ENCODE data around the gene TBC1D14. TPM values are rescaled to one million over a fixed set of nuclear protein-coding genes. Genes with fewer than 3 reads are reported as not detected.
A peak's percentile ranks its signal among the peaks of the same experiment; 100 is the strongest.

TBC1D14 gene
- total RNA-seq, 4 donors from 2014 or later: 44.8 to 67.7 (median 55.7) TPM

- DNase-seq: peak; percentile 77 to 92 (median 83)
- Histone ChIP-seq H3K27me3 (no peaks in the 10 kb centered on the region), H3K36me3 (no peaks in the 10 kb centered on the region), H3K9me3 (no peaks in the 10 kb centered on the region), H3K27ac (peak overlapping the region; percentile 81 to 95 (median 86)), H3K4me1 (peaks cover 17 to 61% (median 28%) of the 10 kb centered on the region in 4 donors), H3K4me3 (peak overlapping the region in 3 of 4 donors; percentile 15 to 18 (median 15))
- TF ChIP-seq, protein P1, sequence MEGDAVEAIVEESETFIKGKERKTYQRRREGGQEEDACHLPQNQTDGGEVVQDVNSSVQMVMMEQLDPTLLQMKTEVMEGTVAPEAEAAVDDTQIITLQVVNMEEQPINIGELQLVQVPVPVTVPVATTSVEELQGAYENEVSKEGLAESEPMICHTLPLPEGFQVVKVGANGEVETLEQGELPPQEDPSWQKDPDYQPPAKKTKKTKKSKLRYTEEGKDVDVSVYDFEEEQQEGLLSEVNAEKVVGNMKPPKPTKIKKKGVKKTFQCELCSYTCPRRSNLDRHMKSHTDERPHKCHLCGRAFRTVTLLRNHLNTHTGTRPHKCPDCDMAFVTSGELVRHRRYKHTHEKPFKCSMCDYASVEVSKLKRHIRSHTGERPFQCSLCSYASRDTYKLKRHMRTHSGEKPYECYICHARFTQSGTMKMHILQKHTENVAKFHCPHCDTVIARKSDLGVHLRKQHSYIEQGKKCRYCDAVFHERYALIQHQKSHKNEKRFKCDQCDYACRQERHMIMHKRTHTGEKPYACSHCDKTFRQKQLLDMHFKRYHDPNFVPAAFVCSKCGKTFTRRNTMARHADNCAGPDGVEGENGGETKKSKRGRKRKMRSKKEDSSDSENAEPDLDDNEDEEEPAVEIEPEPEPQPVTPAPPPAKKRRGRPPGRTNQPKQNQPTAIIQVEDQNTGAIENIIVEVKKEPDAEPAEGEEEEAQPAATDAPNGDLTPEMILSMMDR (IDR thresholded peaks at IDR 0.05): no peak
- TF ChIP-seq POLR2A (IDR thresholded peaks at IDR 0.05): no peak
Measured at GRCh38 chr4:6916587-6917460, 7.2 kb downstream of the TBC1D14 start.

DNA sequence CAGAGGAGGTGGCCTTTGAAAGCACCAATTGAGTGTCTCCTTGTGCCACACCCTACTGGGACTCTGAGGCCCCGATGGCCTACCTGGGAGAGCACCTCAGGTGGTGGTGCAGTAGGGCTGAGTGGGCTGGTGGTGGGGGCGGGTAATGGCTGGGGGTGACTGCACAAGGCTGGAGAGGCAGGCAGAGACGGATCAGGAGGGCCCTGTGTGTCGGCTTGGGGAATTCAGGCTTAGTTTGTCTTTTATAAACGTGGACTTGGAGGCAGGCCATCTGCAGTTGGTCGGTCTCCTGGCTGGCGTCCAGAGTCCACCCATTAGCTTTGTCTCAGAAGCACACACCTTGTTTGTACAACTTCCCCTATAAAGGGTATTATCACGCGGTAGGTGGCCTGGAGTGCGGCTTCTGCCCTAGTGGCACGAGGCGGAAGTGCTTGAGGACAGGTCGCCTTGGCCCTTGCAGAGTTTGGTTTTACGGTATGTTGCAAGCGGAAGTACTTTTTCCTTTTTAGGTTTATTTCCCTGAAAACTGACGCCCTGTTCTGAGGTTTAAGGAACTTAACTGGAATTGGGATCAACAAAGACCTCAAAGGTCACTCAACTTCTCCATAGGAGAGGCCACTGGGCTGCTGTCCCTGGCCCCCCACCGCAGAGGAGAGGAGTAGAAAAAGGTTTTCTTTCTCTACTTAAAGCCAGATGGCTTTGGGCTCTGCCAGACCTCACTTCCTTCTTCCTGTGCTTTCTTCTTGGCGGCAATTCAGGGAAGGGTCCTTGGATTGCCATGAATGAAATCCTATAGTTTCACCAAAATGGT lies 8.0 kb downstream of the TBC1D14 start:
- peak; percentile 83 to 95 (median 91) for DNase-seq
- Histone ChIP-seq H3K27ac (peak overlapping the region; percentile 81 to 95 (median 86)), H3K4me1 (peaks cover 17 to 61% (median 28%) of the 10 kb centered on the region in 4 donors), H3K36me3 (no peaks in the 10 kb centered on the region), H3K27me3 (no peaks in the 10 kb centered on the region), H3K9me3 (no peaks in the 10 kb centered on the region), H3K4me3 (peak overlapping the region in 2 of 4 donors; percentile 15 to 18)
- TF ChIP-seq, protein P1 (IDR thresholded peaks at IDR 0.05): peak; percentile 44 to 85 (median 72)
- peak in 1 of 2 donors; percentile 14 for TF ChIP-seq POLR2A (IDR thresholded peaks at IDR 0.05)

DNA sequence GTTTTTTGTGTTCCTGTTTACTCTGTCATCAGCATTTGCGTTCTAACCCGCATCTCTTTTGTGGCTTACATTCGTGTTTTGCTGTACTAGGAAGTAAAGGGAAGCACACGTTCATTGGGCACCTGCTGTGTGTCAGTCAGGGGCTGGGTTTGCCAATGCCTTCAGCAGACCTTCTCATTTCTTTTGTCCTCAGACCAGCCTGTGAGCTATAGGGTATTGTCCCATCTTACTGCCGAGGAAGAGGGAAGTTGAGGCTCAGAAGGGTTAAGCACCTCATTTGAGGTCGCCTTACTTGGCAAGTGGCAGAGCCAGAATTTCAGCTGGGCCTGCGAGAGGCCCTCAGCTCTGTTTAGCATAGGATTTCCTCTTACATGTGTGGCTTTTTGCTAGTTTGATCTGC lies 8.7 kb downstream of the TBC1D14 start:
- TF ChIP-seq, protein P1 (IDR thresholded peaks at IDR 0.05): no peak
- no peak for TF ChIP-seq POLR2A (IDR thresholded peaks at IDR 0.05)

GRCh38 chr4:6920171-6920570 lies 10.5 kb downstream of the TBC1D14 start:
- TF ChIP-seq, protein P1 (IDR thresholded peaks at IDR 0.05): no peak
- no peak for TF ChIP-seq POLR2A (IDR thresholded peaks at IDR 0.05)
- DNase-seq: no peak
- Histone ChIP-seq H3K9me3 (no peaks in the 10 kb centered on the region), H3K4me3 (no peak overlapping the region), H3K4me1 (peaks cover 17 to 54% (median 28%) of the 10 kb centered on the region in 4 donors), H3K36me3 (peaks cover 0 to 19% (median 0%) of the 10 kb centered on the region in 3 donors), H3K27ac (no peak overlapping the region), H3K27me3 (no peaks in the 10 kb centered on the region)

More for the DNA sequence above, 8.7 kb downstream of the TBC1D14 start:
- Histone ChIP-seq H3K36me3 (peaks cover 0 to 2% (median 0%) of the 10 kb centered on the region in 3 donors), H3K4me1 (peaks cover 17 to 61% (median 28%) of the 10 kb centered on the region in 4 donors), H3K27ac (peak overlapping the region; percentile 81 to 95 (median 86)), H3K27me3 (no peaks in the 10 kb centered on the region), H3K4me3 (no peak overlapping the region), H3K9me3 (no peaks in the 10 kb centered on the region)
- no peak for DNase-seq

DNA sequence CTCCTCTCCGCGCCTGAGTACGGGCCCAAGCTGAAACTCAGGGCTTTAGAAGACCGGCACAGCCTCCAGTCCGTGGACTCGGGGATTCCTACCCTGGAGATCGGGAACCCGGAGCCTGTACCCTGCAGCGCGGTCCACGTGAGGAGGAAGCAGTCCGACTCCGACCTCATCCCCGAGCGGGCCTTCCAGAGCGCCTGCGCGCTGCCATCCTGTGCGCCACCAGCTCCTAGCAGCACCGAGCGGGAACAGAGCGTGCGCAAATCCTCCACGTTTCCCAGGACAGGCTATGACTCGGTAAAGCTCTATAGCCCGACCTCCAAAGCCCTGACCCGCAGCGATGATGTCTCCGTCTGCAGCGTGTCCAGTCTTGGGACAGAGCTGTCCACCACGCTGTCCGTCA lies 13.9 kb downstream of the TBC1D14 start:
- no peak for DNase-seq
- Histone ChIP-seq H3K4me1 (peaks cover 0 to 52% (median 2%) of the 10 kb centered on the region in 4 donors), H3K27me3 (no peaks in the 10 kb centered on the region), H3K9me3 (no peaks in the 10 kb centered on the region), H3K4me3 (no peak overlapping the region), H3K36me3 (peaks cover 0 to 25% (median 0%) of the 10 kb centered on the region in 3 donors), H3K27ac (no peak overlapping the region)
- TF ChIP-seq, protein P1 (IDR thresholded peaks at IDR 0.05): no peak
- no peak for TF ChIP-seq POLR2A (IDR thresholded peaks at IDR 0.05)
